PFSK-1 (cell line): ENCODE results near the gene BCL2.

ENCODE experiments used
- FOXP2 ChIP-seq: optimal IDR thresholded peaks from 2 replicates; pipeline ENCODE3; 2011; ENCODE audit warnings: borderline replicate concordance, control low read depth, inconsistent platforms; ENCODE audit not compliant: insufficient read depth; ENCODE audit errors: extremely low read length, extremely low read depth
- POLR2AphosphoS5 ChIP-seq: IDR thresholded peaks from 2 replicates; pipeline ENCODE4 v1.6.1; 2012; ENCODE audit warnings: low read depth, mild to moderate bottlenecking, control low read depth, low read length, moderate library complexity
- SIN3A ChIP-seq: IDR thresholded peaks from 2 replicates; pipeline ENCODE4 v1.6.1; 2012; ENCODE audit warnings: mild to moderate bottlenecking, low read length, moderate library complexity, borderline replicate concordance; ENCODE audit not compliant: insufficient read depth
- TAF1 ChIP-seq: IDR thresholded peaks from 2 replicates; pipeline ENCODE4 v1.6.1; 2012; ENCODE audit warnings: low read length, control low read depth, borderline replicate concordance; ENCODE audit not compliant: insufficient read depth
- TF ChIP-seq, protein P1 (sequence below), 2 experiments: IDR thresholded peaks; 2 replicates each; pipeline versions ENCODE4 v1.6.1 to v1.8.0; 2011 to 2012; ENCODE audit warnings: low read depth in 2 of 2, low read length in 2 of 2, control low read depth in 1 of 2, inconsistent platforms in 1 of 2, mild to moderate bottlenecking in 1 of 2, moderate library complexity in 1 of 2; ENCODE audit not compliant: insufficient read depth in 1 of 2

BCL2 gene

DNA sequence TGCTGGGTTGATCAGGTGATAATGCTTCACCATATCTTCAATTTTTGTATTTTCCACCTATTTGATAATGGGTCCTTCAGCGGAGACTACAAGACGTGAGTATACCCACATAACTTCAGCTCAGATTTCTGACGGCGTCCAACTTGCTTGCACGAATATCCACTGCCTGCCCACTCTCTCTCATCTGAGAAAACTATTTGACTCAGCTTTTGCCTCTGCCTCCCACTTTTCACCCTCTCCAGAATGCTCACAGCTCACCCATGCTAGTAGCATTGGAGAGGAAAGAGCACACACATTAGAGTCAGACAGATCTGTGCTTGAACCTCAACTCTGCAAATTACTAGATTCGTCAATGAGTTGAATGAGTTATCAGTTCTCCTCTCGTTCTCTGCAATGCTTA, 166.8 kb downstream of the BCL2 start:
- TF ChIP-seq TAF1 (no peak), SIN3A (no peak), POLR2AphosphoS5 (no peak), FOXP2 (no peak)
- TF ChIP-seq, protein P1, sequence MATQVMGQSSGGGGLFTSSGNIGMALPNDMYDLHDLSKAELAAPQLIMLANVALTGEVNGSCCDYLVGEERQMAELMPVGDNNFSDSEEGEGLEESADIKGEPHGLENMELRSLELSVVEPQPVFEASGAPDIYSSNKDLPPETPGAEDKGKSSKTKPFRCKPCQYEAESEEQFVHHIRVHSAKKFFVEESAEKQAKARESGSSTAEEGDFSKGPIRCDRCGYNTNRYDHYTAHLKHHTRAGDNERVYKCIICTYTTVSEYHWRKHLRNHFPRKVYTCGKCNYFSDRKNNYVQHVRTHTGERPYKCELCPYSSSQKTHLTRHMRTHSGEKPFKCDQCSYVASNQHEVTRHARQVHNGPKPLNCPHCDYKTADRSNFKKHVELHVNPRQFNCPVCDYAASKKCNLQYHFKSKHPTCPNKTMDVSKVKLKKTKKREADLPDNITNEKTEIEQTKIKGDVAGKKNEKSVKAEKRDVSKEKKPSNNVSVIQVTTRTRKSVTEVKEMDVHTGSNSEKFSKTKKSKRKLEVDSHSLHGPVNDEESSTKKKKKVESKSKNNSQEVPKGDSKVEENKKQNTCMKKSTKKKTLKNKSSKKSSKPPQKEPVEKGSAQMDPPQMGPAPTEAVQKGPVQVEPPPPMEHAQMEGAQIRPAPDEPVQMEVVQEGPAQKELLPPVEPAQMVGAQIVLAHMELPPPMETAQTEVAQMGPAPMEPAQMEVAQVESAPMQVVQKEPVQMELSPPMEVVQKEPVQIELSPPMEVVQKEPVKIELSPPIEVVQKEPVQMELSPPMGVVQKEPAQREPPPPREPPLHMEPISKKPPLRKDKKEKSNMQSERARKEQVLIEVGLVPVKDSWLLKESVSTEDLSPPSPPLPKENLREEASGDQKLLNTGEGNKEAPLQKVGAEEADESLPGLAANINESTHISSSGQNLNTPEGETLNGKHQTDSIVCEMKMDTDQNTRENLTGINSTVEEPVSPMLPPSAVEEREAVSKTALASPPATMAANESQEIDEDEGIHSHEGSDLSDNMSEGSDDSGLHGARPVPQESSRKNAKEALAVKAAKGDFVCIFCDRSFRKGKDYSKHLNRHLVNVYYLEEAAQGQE (IDR thresholded peaks at IDR 0.05; ENCODE audit: insufficient read depth in 1 of 2, low read depth in 2 of 2, low read length in 2 of 2) = no peak

DNA sequence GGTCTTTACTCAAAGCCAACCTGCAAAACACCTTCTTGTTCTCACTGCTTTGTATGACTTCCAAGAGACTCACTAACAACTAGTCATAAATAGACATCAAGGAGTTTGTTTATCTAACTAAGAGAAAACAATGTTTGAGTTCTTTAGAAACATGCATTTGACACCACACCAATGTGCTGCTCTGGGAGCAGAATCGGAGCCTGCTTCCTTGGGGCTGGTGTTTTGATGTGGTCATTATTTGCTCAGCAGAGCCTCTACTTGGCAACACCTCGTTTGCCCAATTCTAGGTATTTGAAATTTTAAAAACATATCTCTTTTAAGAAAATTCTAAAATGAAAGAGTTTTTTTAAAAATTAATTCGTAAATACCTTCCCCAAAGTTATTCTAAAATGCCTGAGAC, 167.5 kb downstream of the BCL2 start:
- TF ChIP-seq SIN3A (no peak), FOXP2 (no peak), TAF1 (no peak), POLR2AphosphoS5 (no peak)
- TF ChIP-seq, protein P1 (IDR thresholded peaks at IDR 0.05; ENCODE audit: insufficient read depth in 1 of 2, low read depth in 2 of 2, low read length in 2 of 2) = no peak

DNA sequence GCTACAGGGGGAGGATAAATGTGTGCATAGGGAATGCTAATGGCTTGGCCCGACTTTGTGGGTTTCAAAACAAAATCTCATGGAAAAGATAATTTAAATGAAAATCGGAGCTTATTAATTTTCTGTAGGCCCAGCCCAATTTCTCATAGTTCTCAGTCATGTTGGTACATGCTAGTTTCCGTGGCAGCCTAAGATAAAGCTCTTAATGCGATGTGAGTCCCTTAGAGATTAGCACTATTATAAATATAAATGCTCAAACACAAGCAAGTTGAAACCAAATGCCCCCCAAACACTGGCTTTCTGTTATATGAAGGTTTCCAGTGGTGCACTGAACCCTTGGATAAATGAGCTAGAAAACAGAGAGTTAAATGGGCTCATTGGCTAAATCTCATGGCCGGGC, 168.0 kb downstream of the BCL2 start:
- TF ChIP-seq POLR2AphosphoS5 (no peak), FOXP2 (no peak), SIN3A (no peak), TAF1 (no peak)
- TF ChIP-seq, protein P1 (IDR thresholded peaks at IDR 0.05; ENCODE audit: insufficient read depth in 1 of 2, low read depth in 2 of 2, low read length in 2 of 2) = no peak

DNA sequence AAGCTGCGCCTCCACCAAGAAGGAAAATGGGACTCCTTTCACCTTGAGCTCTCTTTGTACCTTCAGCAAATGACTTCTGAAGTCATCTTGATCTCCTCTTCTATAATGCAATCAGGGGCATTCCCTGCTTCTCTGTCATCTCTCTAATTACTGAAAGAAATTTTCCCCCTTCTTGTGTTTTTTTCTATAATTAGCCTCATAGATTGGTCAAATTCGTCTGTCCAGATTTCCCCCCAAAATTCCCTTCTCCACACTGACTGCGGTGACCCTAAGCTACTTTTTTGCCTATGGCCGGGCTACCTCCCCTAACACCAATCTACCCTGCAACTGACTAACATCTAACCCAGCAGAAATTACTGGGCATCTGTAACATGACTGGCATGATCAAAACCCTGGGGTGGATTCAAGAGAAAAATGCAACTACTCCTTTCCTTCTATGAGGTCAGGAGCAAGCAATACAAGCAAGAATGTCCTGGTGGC, 168.6 kb downstream of the BCL2 start:
- TF ChIP-seq, protein P1 (IDR thresholded peaks at IDR 0.05; ENCODE audit: insufficient read depth in 1 of 2, low read depth in 2 of 2, low read length in 2 of 2) = no peak
- TF ChIP-seq FOXP2 = no peak
- TF ChIP-seq TAF1 = no peak
- TF ChIP-seq SIN3A = no peak
- TF ChIP-seq POLR2AphosphoS5 = no peak

DNA sequence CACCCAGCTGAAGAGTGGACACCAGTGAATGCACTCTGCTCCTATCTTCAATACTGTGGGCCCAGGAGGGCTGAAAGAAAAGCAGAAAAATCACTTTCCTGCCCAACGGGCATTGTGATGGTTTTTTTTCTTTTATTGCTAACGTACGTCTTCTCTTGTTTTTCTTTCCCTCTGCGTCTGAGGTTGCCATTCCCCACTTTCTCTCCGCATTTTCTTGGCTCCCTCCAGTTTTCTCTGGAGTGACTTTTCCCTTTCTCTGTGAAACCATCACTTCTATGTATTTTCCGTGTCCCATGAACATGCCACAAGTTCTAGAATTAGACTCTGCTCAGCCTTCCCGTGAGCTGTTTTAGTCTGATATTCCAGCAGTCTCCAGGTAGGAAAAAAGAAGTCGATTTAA, 169.2 kb downstream of the BCL2 start:
- TF ChIP-seq, protein P1 (IDR thresholded peaks at IDR 0.05; ENCODE audit: insufficient read depth in 1 of 2, low read depth in 2 of 2, low read length in 2 of 2) = no peak
- TF ChIP-seq POLR2AphosphoS5 (no peak), SIN3A (no peak), FOXP2 (no peak), TAF1 (no peak)
